Epithelial cell of esophagus (primary cell): Measurements from ENCODE around the gene CAPZA2.

Source experiments
- DNase-seq: peaks from one replicate; pipeline ENCODE4 v3.0.0; 2010; ENCODE audit warnings: low read depth
- H3K4me3 ChIP-seq: 2 replicates; pipeline ENCODE4 v1.5.1; 2011; ENCODE audit warnings: mild to moderate bottlenecking, low read length, control low read depth
- TF ChIP-seq, protein P1 (sequence below): IDR thresholded peaks from 2 replicates; pipeline ENCODE4 v1.5.1; 2011; ENCODE audit warnings: low read depth, mild to moderate bottlenecking, low read length, control low read depth, inconsistent platforms; ENCODE audit not compliant: insufficient read depth; ENCODE audit errors: missing control alignments

The CAPZA2 gene

GRCh38 chr7:116859323-116859722 is 3.1 kb upstream of the CAPZA2 start:
- TF ChIP-seq, protein P1, sequence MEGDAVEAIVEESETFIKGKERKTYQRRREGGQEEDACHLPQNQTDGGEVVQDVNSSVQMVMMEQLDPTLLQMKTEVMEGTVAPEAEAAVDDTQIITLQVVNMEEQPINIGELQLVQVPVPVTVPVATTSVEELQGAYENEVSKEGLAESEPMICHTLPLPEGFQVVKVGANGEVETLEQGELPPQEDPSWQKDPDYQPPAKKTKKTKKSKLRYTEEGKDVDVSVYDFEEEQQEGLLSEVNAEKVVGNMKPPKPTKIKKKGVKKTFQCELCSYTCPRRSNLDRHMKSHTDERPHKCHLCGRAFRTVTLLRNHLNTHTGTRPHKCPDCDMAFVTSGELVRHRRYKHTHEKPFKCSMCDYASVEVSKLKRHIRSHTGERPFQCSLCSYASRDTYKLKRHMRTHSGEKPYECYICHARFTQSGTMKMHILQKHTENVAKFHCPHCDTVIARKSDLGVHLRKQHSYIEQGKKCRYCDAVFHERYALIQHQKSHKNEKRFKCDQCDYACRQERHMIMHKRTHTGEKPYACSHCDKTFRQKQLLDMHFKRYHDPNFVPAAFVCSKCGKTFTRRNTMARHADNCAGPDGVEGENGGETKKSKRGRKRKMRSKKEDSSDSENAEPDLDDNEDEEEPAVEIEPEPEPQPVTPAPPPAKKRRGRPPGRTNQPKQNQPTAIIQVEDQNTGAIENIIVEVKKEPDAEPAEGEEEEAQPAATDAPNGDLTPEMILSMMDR = no peak
- peak; percentile 78 for DNase-seq

DNA sequence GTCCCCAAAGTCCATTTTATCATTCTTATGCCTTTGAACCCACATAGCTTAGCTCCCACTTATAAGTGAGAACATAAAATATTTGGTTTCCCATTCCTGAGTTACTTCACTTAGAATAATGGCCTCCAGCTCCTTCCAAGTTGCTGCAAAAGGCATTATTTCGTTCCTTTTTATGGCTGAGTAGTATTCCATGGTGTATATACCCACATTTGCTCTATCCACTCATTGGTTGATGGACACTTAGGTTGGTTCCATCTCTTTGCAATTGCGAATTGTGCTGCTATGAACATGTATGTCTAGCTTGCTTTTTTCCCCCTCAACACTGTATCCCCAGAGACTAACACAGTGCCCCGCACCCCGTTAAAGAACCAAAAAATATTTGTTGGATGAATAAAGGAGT is 670 bp upstream of the CAPZA2 start:
- TF ChIP-seq, protein P1 = no peak
- DNase-seq = no peak
- no peak overlapping the region for H3K4me3 ChIP-seq

More at GRCh38 chr7:116859323-116859722, 3.1 kb upstream of the CAPZA2 start:
- H3K4me3 ChIP-seq = no peak overlapping the region

GRCh38 chr7:116862951-116863670 is 724 bp downstream of the CAPZA2 start:
- H3K4me3 ChIP-seq = peak overlapping the region; percentile 78
- DNase-seq = peak; percentile 11
- TF ChIP-seq, protein P1 = no peak

GRCh38 chr7:116863936-116864500 is 1.6 kb downstream of the CAPZA2 start:
- TF ChIP-seq, protein P1 = no peak
- peak overlapping the region; percentile 78 for H3K4me3 ChIP-seq
- DNase-seq = no peak

DNA sequence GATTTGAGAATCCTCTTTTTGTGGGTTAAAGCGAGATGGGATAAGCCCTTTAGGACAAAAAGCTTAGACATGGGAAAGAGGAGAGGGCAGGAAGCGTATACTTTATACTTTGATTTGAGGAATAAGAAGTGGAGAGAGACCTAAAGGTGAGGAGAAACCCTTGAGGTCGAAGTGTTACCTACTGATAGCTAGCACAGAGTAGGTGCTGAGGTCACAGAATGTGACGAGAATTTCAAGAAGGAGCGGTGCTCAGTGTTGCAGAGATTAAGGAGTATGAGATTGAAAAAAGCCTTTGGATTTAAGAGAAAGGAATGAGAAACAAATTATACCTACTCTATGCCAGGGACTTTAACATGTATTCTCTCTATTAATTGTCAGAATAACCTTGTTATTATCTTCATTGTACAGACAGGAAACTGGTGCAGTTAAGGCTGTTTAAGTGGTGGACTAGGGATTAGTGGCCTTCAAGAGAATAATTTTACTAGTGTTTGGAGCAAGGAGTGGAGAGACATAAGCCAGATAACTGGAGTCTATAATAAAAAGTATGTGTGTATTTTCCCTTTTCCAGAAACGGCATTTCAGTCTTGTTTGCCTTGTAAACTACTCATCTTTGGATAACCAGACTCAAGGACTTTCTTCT is 8.8 kb downstream of the CAPZA2 start:
- TF ChIP-seq, protein P1 = no peak
- DNase-seq = no peak
- H3K4me3 ChIP-seq = no peak overlapping the region

- DNase-seq = no peak
- TF ChIP-seq, protein P1 = no peak
- H3K4me3 ChIP-seq = no peak overlapping the region
These were observed 9.6 kb downstream of the CAPZA2 start for GRCh38 chr7:116872026-116872425.
